ENCODE results near the gene RCC1. TPM values are rescaled to one million over a fixed set of nuclear protein-coding genes. Genes with fewer than 3 reads are reported as not detected.
"Not testable (repeated sequence)": the region's sequence is repeated elsewhere in the genome, so short reads cannot be mapped to it uniquely, and the experiment has no call there.

The RCC1 gene
- total RNA-seq, 1 donor from 2014 or later: 10.7 TPM

GRCh38 chr1:28577738-28578536 lies 72.1 kb downstream of the RCC1 start:
- DNase-seq (ENCODE audit: low spot score) (no peak), ATAC-seq (no peak)
- intact Hi-C loops (cut with DNase I): no loop called here

- intact Hi-C loops (cut with DNase I): no loop called here
- DNase-seq (ENCODE audit: low spot score) (no peak), ATAC-seq (no peak)
Observed at GRCh38 chr1:28578696-28579218, 72.9 kb downstream of the RCC1 start.

GRCh38 chr1:28579401-28579800 lies 73.6 kb downstream of the RCC1 start:
- DNase-seq (ENCODE audit: low spot score) (no peak), ATAC-seq (no peak)
- intact Hi-C loops (cut with DNase I): no loop called here

GRCh38 chr1:28580722-28581530 lies 75.1 kb downstream of the RCC1 start:
- no peak for ATAC-seq
- intact Hi-C loops (cut with DNase I): no loop called here
- no peak for DNase-seq (ENCODE audit: low spot score)

- ATAC-seq: peak; percentile 99
- intact Hi-C loops (cut with DNase I): no loop called here
- peak; percentile 97 for DNase-seq (ENCODE audit: low spot score)
Observed at GRCh38 chr1:28581531-28582247, 75.8 kb downstream of the RCC1 start.

GRCh38 chr1:28582248-28582615 lies 76.4 kb downstream of the RCC1 start:
- intact Hi-C loops (cut with DNase I): no loop called here
- DNase-seq (ENCODE audit: low spot score) (no peak), ATAC-seq (peak; percentile 50)

GRCh38 chr1:28586585-28587391 lies 80.9 kb downstream of the RCC1 start:
- intact Hi-C loops (cut with DNase I); ATAC-seq; DNase-seq (ENCODE audit: low spot score): not testable (repeated sequence)

Other genes starting within 250 kb of the RCC1 start
- gene SESN2, start 246.5 kb upstream of the RCC1 start, total RNA-seq: 5.8 TPM
- gene MED18, start 177.0 kb upstream of the RCC1 start, total RNA-seq: 10.7 TPM
- 36.5 TPM for gene PHACTR4, start 136.3 kb upstream of the RCC1 start, total RNA-seq
- 31.0 TPM for gene TRNAU1AP, start 47.0 kb downstream of the RCC1 start, total RNA-seq
- gene RAB42, start 86.2 kb downstream of the RCC1 start, total RNA-seq: 5.8 TPM
- 17.7 TPM for gene TAF12, start 137.0 kb downstream of the RCC1 start, total RNA-seq
- not detected for gene RNU11, start 142.6 kb downstream of the RCC1 start, total RNA-seq
- gene GMEB1, start 162.7 kb downstream of the RCC1 start, total RNA-seq: 12.4 TPM
- gene YTHDF2, start 230.9 kb downstream of the RCC1 start, total RNA-seq: 51.8 TPM